H1 (cell line): ENCODE results near the gene PPP1R14C. TPM values are rescaled to one million over a fixed set of nuclear protein-coding genes. Genes with fewer than 3 reads are reported as not detected.

Source experiments
- CTCF ChIA-PET: fragments of 300-600 bp; sonication (Branson Sonifier 250); formaldehyde crosslinking; loops from one replicate; lab custom pipeline; 2021; ENCODE audit not compliant: partially characterized antibody; lab: Charles Lee
- POLR2A ChIA-PET: fragments of 300-600 bp; sonication (Branson Sonifier 250); formaldehyde crosslinking; loops from one replicate; lab custom pipeline; 2021; ENCODE audit warnings: inconsistent platforms; ENCODE audit not compliant: partially characterized antibody; lab: Charles Lee
- DNase-seq, 2 experiments: peaks; one replicate each; pipeline versions ENCODE4 v3.0.0 to v3.0.0-alpha.2; 2010 to 2022; ENCODE audit warnings: low spot score in 2 of 2, low read depth in 1 of 2, mixed read lengths in 1 of 2
- FAIRE-seq: peaks from 2 replicates; lab custom pipeline; 2011; peaks lifted over from hg19 to GRCh38; lab: Jason Lieb, UNC
- H2AFZ ChIP-seq: 2 replicates; pipeline ENCODE4 v1.8.1; 2012; ENCODE audit warnings: low read length, inconsistent platforms
- H2AK5ac ChIP-seq: 2 replicates; pipeline ENCODE4 v1.6.1; 2013; ENCODE audit warnings: low read depth, low read length
- H2BK120ac ChIP-seq: replicated peaks from 2 replicates; pipeline ENCODE3; 2013; ENCODE audit warnings: low read depth, low read length, inconsistent platforms
- H2BK12ac ChIP-seq: 2 replicates; pipeline ENCODE4 v1.6.1; 2013; ENCODE audit warnings: low read depth, low read length
- H2BK15ac ChIP-seq: 2 replicates; pipeline ENCODE4 v1.6.1; 2013; ENCODE audit warnings: low read length
- H2BK20ac ChIP-seq: 2 replicates; pipeline ENCODE4 v1.6.1; 2013; ENCODE audit warnings: low read length
- H2BK5ac ChIP-seq: 2 replicates; pipeline ENCODE4 v1.6.1; 2013; ENCODE audit warnings: low read depth, low read length
- H3K14ac ChIP-seq: 2 replicates; pipeline ENCODE4 v1.6.1; 2013; ENCODE audit warnings: inconsistent platforms; ENCODE audit not compliant: insufficient read length
- H3K18ac ChIP-seq: 2 replicates; pipeline ENCODE4 v1.6.1; 2013; ENCODE audit warnings: low read length; ENCODE audit errors: extremely low read depth
- H3K23ac ChIP-seq: 2 replicates; pipeline ENCODE4 v1.6.1; 2013; ENCODE audit warnings: inconsistent platforms; ENCODE audit not compliant: insufficient read length
- H3K23me2 ChIP-seq: 2 replicates; pipeline ENCODE4 v1.6.1; 2013; ENCODE audit warnings: low read depth, low read length
- H3K27ac ChIP-seq: 2 replicates; pipeline ENCODE4 v1.6.1; 2011; ENCODE audit warnings: low read depth, low read length, inconsistent platforms
- H3K27me3 ChIP-seq, 4 experiments: replicated peaks in 1 of 4; 1 replicate in 1 of 4; 2 replicates in 3 of 4; pipeline versions ENCODE4 v1.6.1 to v1.8.1; 2011 to 2013; ENCODE audit warnings: low read length in 3 of 4, mild to moderate bottlenecking in 3 of 4, inconsistent platforms in 2 of 4, mixed read lengths in 2 of 4, moderate library complexity in 1 of 4; ENCODE audit not compliant: control insufficient read depth in 3 of 4, insufficient read depth in 3 of 4; ENCODE audit errors: extremely low read depth in 1 of 4
- H3K36me3 ChIP-seq, 4 experiments: 2 replicates each; pipeline versions ENCODE4 v1.6.1 to v1.8.1; 2011 to 2013; ENCODE audit warnings: mild to moderate bottlenecking in 4 of 4, low read length in 3 of 4, moderate library complexity in 2 of 4, control low read depth in 1 of 4, inconsistent platforms in 1 of 4; ENCODE audit not compliant: insufficient read depth in 4 of 4, control insufficient read depth in 2 of 4
- H3K4ac ChIP-seq: replicated peaks from 2 replicates; pipeline ENCODE3; 2013; ENCODE audit warnings: low read length, low read depth, mixed read lengths, inconsistent platforms; ENCODE audit not compliant: insufficient read length
- H3K4me1 ChIP-seq, 4 experiments: replicated peaks in 1 of 4; 1 replicate in 1 of 4; 2 replicates in 3 of 4; pipeline versions ENCODE4 v1.6.1 to v1.8.1; 2011 to 2013; ENCODE audit warnings: low read length in 3 of 4, inconsistent platforms in 2 of 4, mixed read lengths in 1 of 4; ENCODE audit not compliant: insufficient read depth in 4 of 4, control insufficient read depth in 3 of 4
- H3K4me2 ChIP-seq, 2 experiments: 2 replicates each; pipeline versions ENCODE4 v1.6.1 to v1.8.1; 2011 to 2013; ENCODE audit warnings: low read depth in 2 of 2, low read length in 2 of 2, control low read depth in 1 of 2, inconsistent platforms in 1 of 2, mild to moderate bottlenecking in 1 of 2; ENCODE audit not compliant: insufficient read depth in 1 of 2
- H3K4me3 ChIP-seq, 4 experiments: fragments of 200-600, 300-600 bp in 1 of 4; sonication (generic), shearing (Covaris generic), sonication (Bioruptor Twin) in 1 of 4; 2 replicates each; pipeline versions ENCODE4 v1.5.1 to v1.8.1; 2011 to 2016; ENCODE audit warnings: low read length in 4 of 4, low read depth in 3 of 4, control low read depth in 2 of 4, inconsistent platforms in 2 of 4, mild to moderate bottlenecking in 2 of 4, mixed read lengths in 1 of 4, moderate library complexity in 1 of 4; ENCODE audit not compliant: insufficient read depth in 2 of 4; ENCODE audit errors: extremely low read depth in 1 of 4
- H3K56ac ChIP-seq: replicated peaks from 2 replicates; pipeline ENCODE3; 2013; ENCODE audit warnings: low read depth, mild to moderate bottlenecking, mixed read lengths, low read length, inconsistent platforms; ENCODE audit not compliant: insufficient read length
- H3K79me1 ChIP-seq: 2 replicates; pipeline ENCODE4 v1.6.1; 2013; ENCODE audit warnings: low read depth, low read length, control low read depth
- H3K79me2 ChIP-seq, 2 experiments: 2 replicates each; pipeline versions ENCODE4 v1.6.1 to v1.8.1; 2012 to 2013; ENCODE audit warnings: low read length in 2 of 2, mild to moderate bottlenecking in 2 of 2, inconsistent platforms in 1 of 2; ENCODE audit not compliant: insufficient read depth in 2 of 2, control insufficient read depth in 1 of 2
- H3K9ac ChIP-seq, 4 experiments: replicated peaks in 1 of 4; 1 replicate in 1 of 4; 2 replicates in 3 of 4; pipeline versions ENCODE4 v1.6.1 to v1.8.1; 2011 to 2013; ENCODE audit warnings: low read depth in 3 of 4, low read length in 3 of 4, control low read depth in 2 of 4, mild to moderate bottlenecking in 2 of 4, moderate library complexity in 2 of 4, inconsistent platforms in 1 of 4; ENCODE audit errors: extremely low read depth in 1 of 4
- H3K9me3 ChIP-seq, 2 experiments: 2 replicates each; pipeline versions ENCODE4 v1.6.1 to v1.8.1; 2012 to 2013; ENCODE audit warnings: mild to moderate bottlenecking in 2 of 2, moderate library complexity in 2 of 2, control low read depth in 1 of 2, inconsistent platforms in 1 of 2, low read depth in 1 of 2, low read length in 1 of 2, mixed read lengths in 1 of 2; ENCODE audit not compliant: insufficient read depth in 2 of 2
- H4K20me1 ChIP-seq, 2 experiments: replicated peaks in 1 of 2; 2 replicates each; pipeline versions ENCODE3 to v1.8.1; 2011 to 2013; ENCODE audit warnings: inconsistent platforms in 2 of 2, low read length in 2 of 2, mild to moderate bottlenecking in 1 of 2; ENCODE audit not compliant: insufficient read depth in 2 of 2, control insufficient read depth in 1 of 2
- H4K5ac ChIP-seq: 2 replicates; pipeline ENCODE4 v1.6.1; 2013; ENCODE audit warnings: low read length, low read depth, mixed read lengths, inconsistent platforms; ENCODE audit not compliant: insufficient read length
- H4K8ac ChIP-seq: 2 replicates; pipeline ENCODE4 v1.8.0; 2013; ENCODE audit warnings: mild to moderate bottlenecking, moderate library complexity, low read length, inconsistent platforms; ENCODE audit not compliant: insufficient read depth; ENCODE audit errors: extremely low read depth
- H4K91ac ChIP-seq: replicated peaks from 2 replicates; pipeline ENCODE3; 2013; ENCODE audit warnings: low read length, mixed read lengths, inconsistent platforms; ENCODE audit not compliant: insufficient read length
- BCL11A ChIP-seq, 2 experiments: IDR thresholded peaks; one replicate each; pipeline ENCODE4 v1.6.1; 2011; ENCODE audit warnings: low read depth in 2 of 2, low read length in 2 of 2, mild to moderate bottlenecking in 2 of 2
- WGBS, 2 experiments: shearing (Covaris generic) in 1 of 2; methylation state at CpG; one replicate each; pipeline versions ENCODE4 v1.1.6 to v1.1.7; 2013 to 2015; ENCODE audit warnings: low lambda C conversion rate in 2 of 2, mixed read lengths in 2 of 2, inconsistent platforms in 1 of 2, low coverage in 1 of 2, missing lambda C conversion rate in 1 of 2; ENCODE audit not compliant: insufficient replicate concordance in 2 of 2, insufficient coverage in 1 of 2, insufficient read length in 1 of 2; ENCODE audit errors: extremely low coverage in 1 of 2, missing lambda C conversion rate in 1 of 2; 5-methylcytosine and 5-hydroxymethylcytosine counted together
- polyA plus RNA-seq, 7 experiments: library from polyadenylated mRNA; depleted of rRNA in 3 of 7; stranded (reverse) in 5 of 7; unstranded in 2 of 7; fragments of >200 nt in 5 of 7; fragments of 200-250 nt in 2 of 7; gene quantifications; 1 replicate in 5 of 7; 2 replicates in 1 of 7; 4 replicates in 1 of 7; pipeline versions ENCODE4 v1.2.1 to v1.2.3, GENCODE V29; 2011 to 2013; ENCODE audit warnings: missing spikeins in 2 of 7, mixed read lengths in 2 of 7
- total RNA-seq: library from RNA; stranded (reverse); fragmentation: NEBNext Ultra II Directional; extraction: Animal tissue kit (Norgen Biotek cat#: 25700); gene quantifications from 2 replicates; pipeline ENCODE4 v1.2.1, GENCODE V29; 2021

PPP1R14C gene
- total and polyA plus RNA-seq, 2 of the 8 experiments (the other 6 are each of a cell fraction or from before 2014, with no cell fraction given), result 0.30 to 0.61 TPM

- Histone ChIP-seq H3K36me3 (no peaks in the 10 kb centered on the region), H2BK20ac (no peak overlapping the region), H2BK120ac (no peak overlapping the region), H3K23ac (no peak overlapping the region), H3K4me2 (no peak overlapping the region), H4K20me1 (no peaks in the 10 kb centered on the region), H3K79me1 (no peaks in the 10 kb centered on the region), H3K9ac (no peak overlapping the region; a peak in 1 of 7 replicates), H4K8ac (no peak overlapping the region), H2BK5ac (no peak overlapping the region), H4K5ac (no peak overlapping the region), H2BK15ac (no peak overlapping the region), H3K4ac (no peak overlapping the region), H3K23me2 (no peaks in the 10 kb centered on the region), H3K18ac (no peak overlapping the region), H3K14ac (no peak overlapping the region), H3K4me3 (no peak overlapping the region), H2AFZ (no peak overlapping the region), H3K9me3 (no peaks in the 10 kb centered on the region), H2AK5ac (peak overlapping the region; percentile 19; the same call in 1 of the 2 replicates), H3K4me1 (no peaks in the 10 kb centered on the region), H4K91ac (no peak overlapping the region), H2BK12ac (no peak overlapping the region), H3K27ac (no peak overlapping the region), H3K79me2 (no peaks in the 10 kb centered on the region), H3K27me3 (no peaks in the 10 kb centered on the region), H3K56ac (no peak overlapping the region)
- POLR2A ChIA-PET, result no interaction called here
- no peak for TF ChIP-seq BCL11A (IDR thresholded peaks at IDR 0.05; ENCODE audit: low read depth in 2 of 2, low read length in 2 of 2)
- FAIRE-seq, result no peak
- 83% methylated on average over 10 of the region's 10 CpGs; no CpG with 5 or more reads in 1 of the 2 experiments for WGBS, 2 experiments
- CTCF ChIA-PET, result interaction anchor here (0.8 to 2.5 kb wide), 3 partner anchors 19 to 150 kb away, joined by 3 to 8 read pairs (median 3); no protein-coding TSS in a partner anchor
- no peak for DNase-seq
These were observed 42.2 kb downstream of the PPP1R14C start for GRCh38 chr6:150184850-150185731.
